Measurements from ENCODE around the gene UGP2. TPM values are rescaled to one million over a fixed set of nuclear protein-coding genes. Genes with fewer than 3 reads are reported as not detected.
"Not testable (repeated sequence)": the region's sequence is repeated elsewhere in the genome, so short reads cannot be mapped to it uniquely, and the experiment has no call there.

The UGP2 gene
- 43.7 and 80.8 TPM in 2 replicates for total RNA-seq (2014; rRNA removed; shearing (Covaris generic))

- in situ Hi-C loops (cut with HindIII; ENCODE audit: low sequenced_read_pairs), result no loop called here
- DNase-seq (ENCODE audit: low spot score), result peak; percentile 76
Measured at GRCh38 chr2:63841254-63842022, at the start of gene UGP2. TSS of gene UGP2 (plus strand) at chr2:63841896. CDS start at chr2:63842186, 290 bp downstream.

DNA sequence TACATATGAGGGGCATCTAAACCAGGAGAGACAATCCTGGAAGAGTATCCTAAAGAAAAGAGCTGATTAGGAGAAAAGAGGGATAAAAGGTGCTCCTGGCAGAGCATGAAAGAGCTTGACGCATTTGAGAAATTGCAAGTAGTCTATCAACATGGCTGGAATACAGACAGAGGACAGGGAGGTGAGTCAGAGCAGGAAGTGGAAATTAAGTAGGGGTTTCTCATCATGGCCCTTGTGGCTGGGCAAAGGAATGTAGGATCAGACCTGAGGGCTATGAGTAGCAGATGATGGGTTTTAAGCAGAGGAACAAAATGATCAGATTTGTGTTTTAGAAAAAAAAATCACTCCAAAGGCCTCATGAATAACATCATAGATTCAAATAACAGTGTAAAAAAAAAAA, 49.2 kb upstream of the UGP2 start:
- in situ Hi-C loops (cut with HindIII; ENCODE audit: low sequenced_read_pairs), result no loop called here
- no peak for DNase-seq (ENCODE audit: low spot score)

DNA sequence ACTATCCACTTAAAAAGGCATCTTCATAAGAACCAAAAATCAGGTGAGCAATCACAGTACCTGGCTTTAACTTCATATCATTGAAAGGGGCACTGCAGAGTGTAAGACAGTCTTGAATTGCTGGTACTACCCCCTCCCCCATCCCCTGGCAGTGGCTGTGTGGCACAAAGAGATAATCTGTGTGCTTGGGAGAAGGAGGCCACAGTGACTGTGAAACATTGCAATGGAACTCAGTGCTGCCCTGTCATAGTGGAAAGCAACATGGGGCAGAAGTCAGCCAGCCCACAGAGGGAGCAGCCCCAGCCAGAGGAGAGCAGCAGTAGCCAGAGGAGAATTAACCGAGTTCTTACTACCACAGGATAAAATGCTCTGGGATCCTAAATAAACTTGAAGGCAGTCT, 45.3 kb upstream of the UGP2 start:
- DNase-seq (ENCODE audit: low spot score), result no peak

GRCh38 chr2:63796796-63797195, 44.9 kb upstream of the UGP2 start:
- in situ Hi-C loops (cut with HindIII; ENCODE audit: low sequenced_read_pairs), result no loop called here
- DNase-seq (ENCODE audit: low spot score), result no peak

More for the DNA sequence above, 45.3 kb upstream of the UGP2 start:
- in situ Hi-C loops (cut with HindIII; ENCODE audit: low sequenced_read_pairs), result no loop called here

GRCh38 chr2:63801455-63801854, 40.2 kb upstream of the UGP2 start:
- no peak for DNase-seq (ENCODE audit: low spot score)
- in situ Hi-C loops (cut with HindIII; ENCODE audit: low sequenced_read_pairs), result no loop called here

DNA sequence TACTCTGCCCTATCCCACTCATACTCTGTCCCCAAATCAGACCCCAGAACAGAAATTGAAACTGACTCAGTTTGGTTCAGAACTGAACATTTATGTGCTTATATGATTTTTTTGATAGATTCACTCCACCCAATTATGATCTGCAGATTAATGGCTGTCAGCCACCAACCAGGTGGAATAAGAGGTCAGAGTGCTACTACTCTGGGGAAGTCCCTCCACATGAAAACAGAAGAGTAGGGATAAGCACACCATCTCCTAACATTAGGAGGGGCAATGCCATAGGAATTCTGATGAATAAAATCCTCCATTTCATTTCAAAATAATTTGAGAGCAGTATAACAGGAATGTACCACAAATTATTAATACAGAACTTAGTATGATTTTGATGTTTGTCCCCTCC, 36.3 kb upstream of the UGP2 start:
- in situ Hi-C loops (cut with HindIII; ENCODE audit: low sequenced_read_pairs), result no loop called here
- DNase-seq (ENCODE audit: low spot score), result no peak

DNA sequence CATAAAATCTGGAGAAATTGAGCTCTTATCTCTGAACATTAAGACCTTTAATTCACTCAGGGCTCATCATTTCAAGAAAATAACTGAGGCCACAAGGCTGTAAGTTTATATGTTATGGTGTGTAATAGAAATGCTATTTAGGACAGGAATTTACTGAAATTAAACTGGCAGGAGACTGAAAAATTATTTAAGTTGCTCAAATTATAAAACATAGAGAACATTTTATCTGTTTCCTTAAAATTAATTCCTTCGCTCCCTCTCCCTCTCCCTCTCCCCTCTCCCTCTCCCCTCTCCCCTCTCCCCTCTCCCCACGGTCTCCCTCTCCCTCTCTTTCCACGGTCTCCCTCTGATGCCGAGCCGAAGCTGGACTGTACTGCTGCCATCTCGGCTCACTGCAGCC, 33.7 kb upstream of the UGP2 start:
- in situ Hi-C loops (cut with HindIII; ENCODE audit: low sequenced_read_pairs); DNase-seq (ENCODE audit: low spot score): not testable (repeated sequence)

- DNase-seq (ENCODE audit: low spot score); in situ Hi-C loops (cut with HindIII; ENCODE audit: low sequenced_read_pairs): not testable (repeated sequence)
Measured at GRCh38 chr2:63808911-63809310, 32.8 kb upstream of the UGP2 start.

DNA sequence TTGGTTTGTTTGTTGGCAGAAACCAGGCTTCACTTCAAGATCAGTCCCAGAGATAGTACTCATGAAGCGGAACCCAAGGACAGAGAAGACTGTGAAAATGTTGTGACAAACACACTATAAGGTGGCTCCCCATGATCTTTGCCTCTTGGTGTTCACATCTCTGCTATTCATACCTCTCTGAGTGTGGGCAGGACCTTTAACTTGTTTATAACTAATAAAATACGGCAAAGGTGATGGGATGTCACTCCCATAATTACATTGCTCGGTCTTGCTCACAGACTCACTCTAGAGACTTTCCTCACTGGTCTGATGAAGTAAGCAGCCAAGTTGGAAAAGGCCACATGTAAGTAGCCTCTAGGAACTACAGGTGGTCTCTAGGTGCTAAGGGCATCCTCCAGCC, 30.6 kb upstream of the UGP2 start:
- in situ Hi-C loops (cut with HindIII; ENCODE audit: low sequenced_read_pairs), result no loop called here
- no peak for DNase-seq (ENCODE audit: low spot score)

DNA sequence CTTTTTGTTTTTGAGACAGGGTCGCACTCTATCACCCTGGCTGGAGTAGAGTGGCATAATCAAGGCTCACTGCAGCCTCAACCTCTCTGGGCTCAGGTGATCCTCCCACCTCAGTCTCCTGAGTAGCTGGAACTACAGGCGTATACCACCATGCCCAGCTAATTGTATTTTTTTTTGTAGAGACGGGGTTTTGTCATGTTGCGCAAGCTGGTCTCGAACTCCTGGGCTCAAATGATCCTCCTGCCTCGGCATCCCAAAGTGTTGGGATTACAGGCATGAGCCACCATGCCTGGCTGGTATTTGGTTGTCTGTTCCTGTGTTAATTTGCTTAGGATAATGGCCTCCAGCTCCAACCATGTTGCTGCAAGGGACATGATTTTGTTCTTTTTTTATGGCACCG, 29.8 kb upstream of the UGP2 start:
- DNase-seq (ENCODE audit: low spot score); in situ Hi-C loops (cut with HindIII; ENCODE audit: low sequenced_read_pairs): not testable (repeated sequence)

DNA sequence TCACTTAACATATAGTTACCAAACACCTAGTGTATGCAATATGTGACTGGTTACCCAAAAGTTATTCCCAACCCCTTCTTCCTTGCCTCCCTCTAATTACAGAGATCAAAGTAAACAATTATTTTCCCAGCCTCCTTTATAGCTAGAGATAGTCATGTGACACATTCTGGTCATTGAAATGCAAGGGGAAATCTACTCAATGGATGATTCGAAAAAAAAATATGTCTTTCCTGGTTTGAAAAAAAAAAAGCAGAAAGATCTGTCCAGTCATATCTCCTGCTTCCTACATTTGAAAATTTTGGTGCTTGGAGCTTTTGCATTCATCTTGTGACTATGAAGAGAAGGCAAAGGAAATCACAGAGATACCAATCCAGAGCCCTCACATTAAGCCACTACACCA, 27.6 kb upstream of the UGP2 start:
- DNase-seq (ENCODE audit: low spot score), result no peak
- in situ Hi-C loops (cut with HindIII; ENCODE audit: low sequenced_read_pairs), result no loop called here

- DNase-seq (ENCODE audit: low spot score), result no peak
- in situ Hi-C loops (cut with HindIII; ENCODE audit: low sequenced_read_pairs), result no loop called here
Measured at GRCh38 chr2:63817382-63817781, 24.3 kb upstream of the UGP2 start.

- in situ Hi-C loops (cut with HindIII; ENCODE audit: low sequenced_read_pairs), result no loop called here
- DNase-seq (ENCODE audit: low spot score), result no peak
Measured at GRCh38 chr2:63818271-63818670, 23.4 kb upstream of the UGP2 start.

GRCh38 chr2:63819256-63819655, 22.4 kb upstream of the UGP2 start:
- no peak for DNase-seq (ENCODE audit: low spot score)
- in situ Hi-C loops (cut with HindIII; ENCODE audit: low sequenced_read_pairs), result no loop called here

GRCh38 chr2:63819765-63820717, 21.7 kb upstream of the UGP2 start:
- in situ Hi-C loops (cut with HindIII; ENCODE audit: low sequenced_read_pairs), result no loop called here
- DNase-seq (ENCODE audit: low spot score), result no peak

DNA sequence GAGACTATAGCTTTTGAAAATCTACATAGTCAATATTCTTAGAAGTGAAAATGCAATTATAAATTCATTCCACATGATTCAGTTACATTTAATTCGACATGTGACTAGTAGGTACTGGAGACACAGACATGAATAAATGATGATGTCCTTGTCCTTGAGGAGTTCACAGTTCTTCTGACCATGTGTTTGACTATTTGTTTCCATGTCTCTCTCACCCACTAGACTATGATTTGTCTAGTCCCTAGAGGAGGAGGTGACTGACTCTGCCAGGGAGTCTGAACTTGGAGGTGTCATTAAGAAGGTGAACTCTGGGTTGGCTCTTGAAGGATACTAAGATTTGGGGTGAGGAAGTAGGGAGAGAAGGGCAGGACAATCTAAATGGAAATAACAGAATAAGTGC, 20.7 kb upstream of the UGP2 start:
- in situ Hi-C loops (cut with HindIII; ENCODE audit: low sequenced_read_pairs), result no loop called here
- DNase-seq (ENCODE audit: low spot score), result no peak

DNA sequence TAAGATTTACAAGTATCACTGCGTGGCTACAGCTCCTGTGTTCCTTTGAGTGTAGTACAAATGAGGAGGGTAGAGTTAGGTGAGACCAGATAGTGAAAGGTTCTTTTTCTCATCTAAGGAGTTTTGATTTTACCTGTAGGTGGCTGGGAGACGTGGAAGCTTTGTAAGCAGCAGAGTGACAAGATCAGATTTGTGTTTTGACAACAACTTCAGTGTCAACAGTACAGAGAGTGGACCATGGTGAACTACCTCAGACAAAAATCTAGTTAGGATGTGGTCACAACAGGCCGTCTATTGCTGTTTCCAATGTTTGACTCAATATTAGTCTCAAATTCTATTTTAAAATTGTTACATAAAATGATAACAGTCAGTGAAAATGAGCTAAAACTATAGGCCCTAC, 20.3 kb upstream of the UGP2 start:
- no peak for DNase-seq (ENCODE audit: low spot score)
- in situ Hi-C loops (cut with HindIII; ENCODE audit: low sequenced_read_pairs), result no loop called here

DNA sequence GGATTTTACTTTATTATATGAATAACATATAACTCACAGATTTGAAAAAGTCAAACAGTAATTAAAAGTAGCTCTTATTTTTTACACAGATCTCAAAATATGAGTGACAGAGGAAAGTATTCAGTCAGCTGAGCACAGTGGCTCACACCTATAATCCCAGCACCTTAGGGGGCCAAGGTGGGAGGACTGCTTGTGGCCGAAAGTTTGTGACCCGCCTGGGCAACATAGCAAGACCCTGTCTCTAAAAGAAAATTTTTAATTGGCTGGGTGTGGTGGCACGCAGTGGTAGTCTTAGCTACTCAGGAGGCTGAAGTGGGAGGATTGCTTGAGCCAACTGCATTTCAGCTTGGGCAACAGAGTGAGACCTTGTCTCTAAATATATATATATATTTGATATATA, 19.2 kb upstream of the UGP2 start:
- in situ Hi-C loops (cut with HindIII; ENCODE audit: low sequenced_read_pairs), result no loop called here

GRCh38 chr2:63827749-63828148, 13.9 kb upstream of the UGP2 start:
- in situ Hi-C loops (cut with HindIII; ENCODE audit: low sequenced_read_pairs), result no loop called here
- DNase-seq (ENCODE audit: low spot score), result no peak

More for the DNA sequence above, 19.2 kb upstream of the UGP2 start:
- DNase-seq (ENCODE audit: low spot score), result no peak

DNA sequence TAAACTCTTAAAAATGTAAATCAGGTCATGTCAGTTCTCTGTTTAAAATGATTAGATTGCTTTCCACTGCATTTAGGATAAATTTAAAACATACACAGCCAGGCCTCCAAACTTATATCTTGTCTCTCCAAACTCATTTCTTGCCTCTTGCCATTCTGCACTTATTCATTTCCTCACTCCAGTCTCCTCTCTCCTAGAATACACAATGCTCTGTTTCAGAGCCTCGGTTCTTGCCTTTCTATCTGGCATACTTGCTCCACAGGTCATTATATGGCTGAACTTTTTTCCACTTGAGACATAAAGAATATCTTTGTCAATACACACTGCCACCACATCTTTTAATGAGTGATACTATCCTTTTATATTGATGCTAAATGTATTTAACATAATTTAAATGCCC, 10.5 kb upstream of the UGP2 start:
- in situ Hi-C loops (cut with HindIII; ENCODE audit: low sequenced_read_pairs), result no loop called here
- no peak for DNase-seq (ENCODE audit: low spot score)

Measured in G401 (cell line).